ENCODE results near the gene NTRK3. TPM values are rescaled to one million over a fixed set of nuclear protein-coding genes. Genes with fewer than 3 reads are reported as not detected.

Gene NTRK3
- total and polyA plus RNA-seq, 2 of the 13 experiments (the other 11 are each of a cell fraction or from before 2014, with no cell fraction given) = not detected

DNA sequence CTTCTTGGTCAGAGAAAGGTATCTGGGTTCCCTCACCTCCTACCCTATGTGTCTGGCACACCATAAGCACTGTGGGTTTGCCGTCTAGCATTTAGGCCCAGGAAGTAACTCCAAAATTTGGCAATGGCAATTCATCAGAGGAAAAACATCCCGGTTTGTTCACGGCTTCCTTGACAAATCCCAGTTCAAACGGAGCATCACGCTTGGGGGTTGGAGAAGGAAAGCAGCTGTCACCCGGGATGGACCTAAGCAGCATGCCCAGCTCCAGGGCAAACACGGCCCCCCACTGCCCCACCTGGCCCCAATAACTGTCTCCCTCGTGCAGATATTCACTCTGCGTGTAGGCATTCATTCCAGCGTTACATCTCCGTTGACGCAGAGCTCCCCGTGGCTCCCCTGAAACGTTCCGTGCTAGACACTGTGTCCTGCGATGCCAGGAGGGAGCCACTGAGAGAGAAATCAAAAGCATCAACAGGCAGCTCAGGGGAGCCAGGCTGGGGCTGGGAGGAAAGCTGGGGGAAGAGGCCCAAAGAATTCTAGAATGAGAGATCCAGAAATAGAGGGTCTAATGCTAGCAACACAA is 41.4 kb downstream of the NTRK3 start (continued):
- TF ChIP-seq, protein P1, sequence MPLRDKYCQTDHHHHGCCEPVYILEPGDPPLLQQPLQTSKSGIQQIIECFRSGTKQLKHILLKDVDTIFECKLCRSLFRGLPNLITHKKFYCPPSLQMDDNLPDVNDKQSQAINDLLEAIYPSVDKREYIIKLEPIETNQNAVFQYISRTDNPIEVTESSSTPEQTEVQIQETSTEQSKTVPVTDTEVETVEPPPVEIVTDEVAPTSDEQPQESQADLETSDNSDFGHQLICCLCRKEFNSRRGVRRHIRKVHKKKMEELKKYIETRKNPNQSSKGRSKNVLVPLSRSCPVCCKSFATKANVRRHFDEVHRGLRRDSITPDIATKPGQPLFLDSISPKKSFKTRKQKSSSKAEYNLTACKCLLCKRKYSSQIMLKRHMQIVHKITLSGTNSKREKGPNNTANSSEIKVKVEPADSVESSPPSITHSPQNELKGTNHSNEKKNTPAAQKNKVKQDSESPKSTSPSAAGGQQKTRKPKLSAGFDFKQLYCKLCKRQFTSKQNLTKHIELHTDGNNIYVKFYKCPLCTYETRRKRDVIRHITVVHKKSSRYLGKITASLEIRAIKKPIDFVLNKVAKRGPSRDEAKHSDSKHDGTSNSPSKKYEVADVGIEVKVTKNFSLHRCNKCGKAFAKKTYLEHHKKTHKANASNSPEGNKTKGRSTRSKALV (CRISPR knock-in tag; IDR thresholded peaks at IDR 0.05) = no peak
- no peak for TF ChIP-seq ZNF33A (CRISPR knock-in tag; IDR thresholded peaks at IDR 0.05; ENCODE audit: borderline replicate concordance)
- TF ChIP-seq, protein P2, sequence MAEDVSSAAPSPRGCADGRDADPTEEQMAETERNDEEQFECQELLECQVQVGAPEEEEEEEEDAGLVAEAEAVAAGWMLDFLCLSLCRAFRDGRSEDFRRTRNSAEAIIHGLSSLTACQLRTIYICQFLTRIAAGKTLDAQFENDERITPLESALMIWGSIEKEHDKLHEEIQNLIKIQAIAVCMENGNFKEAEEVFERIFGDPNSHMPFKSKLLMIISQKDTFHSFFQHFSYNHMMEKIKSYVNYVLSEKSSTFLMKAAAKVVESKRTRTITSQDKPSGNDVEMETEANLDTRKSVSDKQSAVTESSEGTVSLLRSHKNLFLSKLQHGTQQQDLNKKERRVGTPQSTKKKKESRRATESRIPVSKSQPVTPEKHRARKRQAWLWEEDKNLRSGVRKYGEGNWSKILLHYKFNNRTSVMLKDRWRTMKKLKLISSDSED (CRISPR knock-in tag; IDR thresholded peaks at IDR 0.05) = no peak
- no peak for TF ChIP-seq ZNF841 (CRISPR knock-in tag; IDR thresholded peaks at IDR 0.05; ENCODE audit: borderline replicate concordance)
- TF ChIP-seq, protein P3, sequence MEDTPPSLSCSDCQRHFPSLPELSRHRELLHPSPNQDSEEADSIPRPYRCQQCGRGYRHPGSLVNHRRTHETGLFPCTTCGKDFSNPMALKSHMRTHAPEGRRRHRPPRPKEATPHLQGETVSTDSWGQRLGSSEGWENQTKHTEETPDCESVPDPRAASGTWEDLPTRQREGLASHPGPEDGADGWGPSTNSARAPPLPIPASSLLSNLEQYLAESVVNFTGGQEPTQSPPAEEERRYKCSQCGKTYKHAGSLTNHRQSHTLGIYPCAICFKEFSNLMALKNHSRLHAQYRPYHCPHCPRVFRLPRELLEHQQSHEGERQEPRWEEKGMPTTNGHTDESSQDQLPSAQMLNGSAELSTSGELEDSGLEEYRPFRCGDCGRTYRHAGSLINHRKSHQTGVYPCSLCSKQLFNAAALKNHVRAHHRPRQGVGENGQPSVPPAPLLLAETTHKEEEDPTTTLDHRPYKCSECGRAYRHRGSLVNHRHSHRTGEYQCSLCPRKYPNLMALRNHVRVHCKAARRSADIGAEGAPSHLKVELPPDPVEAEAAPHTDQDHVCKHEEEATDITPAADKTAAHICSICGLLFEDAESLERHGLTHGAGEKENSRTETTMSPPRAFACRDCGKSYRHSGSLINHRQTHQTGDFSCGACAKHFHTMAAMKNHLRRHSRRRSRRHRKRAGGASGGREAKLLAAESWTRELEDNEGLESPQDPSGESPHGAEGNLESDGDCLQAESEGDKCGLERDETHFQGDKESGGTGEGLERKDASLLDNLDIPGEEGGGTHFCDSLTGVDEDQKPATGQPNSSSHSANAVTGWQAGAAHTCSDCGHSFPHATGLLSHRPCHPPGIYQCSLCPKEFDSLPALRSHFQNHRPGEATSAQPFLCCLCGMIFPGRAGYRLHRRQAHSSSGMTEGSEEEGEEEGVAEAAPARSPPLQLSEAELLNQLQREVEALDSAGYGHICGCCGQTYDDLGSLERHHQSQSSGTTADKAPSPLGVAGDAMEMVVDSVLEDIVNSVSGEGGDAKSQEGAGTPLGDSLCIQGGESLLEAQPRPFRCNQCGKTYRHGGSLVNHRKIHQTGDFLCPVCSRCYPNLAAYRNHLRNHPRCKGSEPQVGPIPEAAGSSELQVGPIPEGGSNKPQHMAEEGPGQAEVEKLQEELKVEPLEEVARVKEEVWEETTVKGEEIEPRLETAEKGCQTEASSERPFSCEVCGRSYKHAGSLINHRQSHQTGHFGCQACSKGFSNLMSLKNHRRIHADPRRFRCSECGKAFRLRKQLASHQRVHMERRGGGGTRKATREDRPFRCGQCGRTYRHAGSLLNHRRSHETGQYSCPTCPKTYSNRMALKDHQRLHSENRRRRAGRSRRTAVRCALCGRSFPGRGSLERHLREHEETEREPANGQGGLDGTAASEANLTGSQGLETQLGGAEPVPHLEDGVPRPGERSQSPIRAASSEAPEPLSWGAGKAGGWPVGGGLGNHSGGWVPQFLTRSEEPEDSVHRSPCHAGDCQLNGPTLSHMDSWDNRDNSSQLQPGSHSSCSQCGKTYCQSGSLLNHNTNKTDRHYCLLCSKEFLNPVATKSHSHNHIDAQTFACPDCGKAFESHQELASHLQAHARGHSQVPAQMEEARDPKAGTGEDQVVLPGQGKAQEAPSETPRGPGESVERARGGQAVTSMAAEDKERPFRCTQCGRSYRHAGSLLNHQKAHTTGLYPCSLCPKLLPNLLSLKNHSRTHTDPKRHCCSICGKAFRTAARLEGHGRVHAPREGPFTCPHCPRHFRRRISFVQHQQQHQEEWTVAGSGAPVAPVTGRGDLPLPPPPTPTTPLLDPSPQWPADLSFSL (CRISPR knock-in tag; IDR thresholded peaks at IDR 0.05) = no peak
- TF ChIP-seq, protein P4, sequence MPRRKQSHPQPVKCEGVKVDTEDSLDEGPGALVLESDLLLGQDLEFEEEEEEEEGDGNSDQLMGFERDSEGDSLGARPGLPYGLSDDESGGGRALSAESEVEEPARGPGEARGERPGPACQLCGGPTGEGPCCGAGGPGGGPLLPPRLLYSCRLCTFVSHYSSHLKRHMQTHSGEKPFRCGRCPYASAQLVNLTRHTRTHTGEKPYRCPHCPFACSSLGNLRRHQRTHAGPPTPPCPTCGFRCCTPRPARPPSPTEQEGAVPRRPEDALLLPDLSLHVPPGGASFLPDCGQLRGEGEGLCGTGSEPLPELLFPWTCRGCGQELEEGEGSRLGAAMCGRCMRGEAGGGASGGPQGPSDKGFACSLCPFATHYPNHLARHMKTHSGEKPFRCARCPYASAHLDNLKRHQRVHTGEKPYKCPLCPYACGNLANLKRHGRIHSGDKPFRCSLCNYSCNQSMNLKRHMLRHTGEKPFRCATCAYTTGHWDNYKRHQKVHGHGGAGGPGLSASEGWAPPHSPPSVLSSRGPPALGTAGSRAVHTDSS (CRISPR knock-in tag; conservative IDR thresholded peaks at IDR 0.05) = no peak
- TF ChIP-seq, protein P5, sequence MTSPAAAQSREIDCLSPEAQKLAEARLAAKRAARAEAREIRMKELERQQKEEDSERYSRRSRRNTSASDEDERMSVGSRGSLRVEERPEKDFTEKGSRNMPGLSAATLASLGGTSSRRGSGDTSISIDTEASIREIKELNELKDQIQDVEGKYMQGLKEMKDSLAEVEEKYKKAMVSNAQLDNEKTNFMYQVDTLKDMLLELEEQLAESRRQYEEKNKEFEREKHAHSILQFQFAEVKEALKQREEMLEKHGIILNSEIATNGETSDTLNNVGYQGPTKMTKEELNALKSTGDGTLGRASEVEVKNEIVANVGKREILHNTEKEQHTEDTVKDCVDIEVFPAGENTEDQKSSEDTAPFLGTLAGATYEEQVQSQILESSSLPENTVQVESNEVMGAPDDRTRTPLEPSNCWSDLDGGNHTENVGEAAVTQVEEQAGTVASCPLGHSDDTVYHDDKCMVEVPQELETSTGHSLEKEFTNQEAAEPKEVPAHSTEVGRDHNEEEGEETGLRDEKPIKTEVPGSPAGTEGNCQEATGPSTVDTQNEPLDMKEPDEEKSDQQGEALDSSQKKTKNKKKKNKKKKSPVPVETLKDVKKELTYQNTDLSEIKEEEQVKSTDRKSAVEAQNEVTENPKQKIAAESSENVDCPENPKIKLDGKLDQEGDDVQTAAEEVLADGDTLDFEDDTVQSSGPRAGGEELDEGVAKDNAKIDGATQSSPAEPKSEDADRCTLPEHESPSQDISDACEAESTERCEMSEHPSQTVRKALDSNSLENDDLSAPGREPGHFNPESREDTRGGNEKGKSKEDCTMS (CRISPR knock-in tag; conservative IDR thresholded peaks at IDR 0.05) = no peak
- TF ChIP-seq NCOR1 (IDR thresholded peaks at IDR 0.05; ENCODE audit: borderline replicate concordance, low read length) = no peak
- TF ChIP-seq ZNF552 (CRISPR knock-in tag; IDR thresholded peaks at IDR 0.05; ENCODE audit: borderline replicate concordance) = no peak
